ENCODE measurements around the gene COPZ1.

Gene COPZ1

GRCh38 chr12:54377007-54377406 is 52.1 kb downstream of the COPZ1 start:
- no peak for DNase-seq (ENCODE audit: low read depth)

- DNase-seq (ENCODE audit: low read depth): no peak
Observed at GRCh38 chr12:54377797-54378515, 53.0 kb downstream of the COPZ1 start.

GRCh38 chr12:54378796-54379397 is 54.0 kb downstream of the COPZ1 start:
- DNase-seq (ENCODE audit: low read depth): no peak

- peak; percentile 30 for DNase-seq (ENCODE audit: low read depth)
Observed at GRCh38 chr12:54379398-54380201, 54.7 kb downstream of the COPZ1 start.

- DNase-seq (ENCODE audit: low read depth): no peak
Observed at GRCh38 chr12:54381136-54381535, 56.2 kb downstream of the COPZ1 start.

- DNase-seq (ENCODE audit: low read depth): peak; percentile 83
Observed at GRCh38 chr12:54383041-54383609, 58.2 kb downstream of the COPZ1 start.

- no peak for DNase-seq (ENCODE audit: low read depth)
Observed at GRCh38 chr12:54384591-54385041, 59.7 kb downstream of the COPZ1 start, which contains the start of gene ZNF385A. Gene ZNF385A (minus strand): TSS chr12:54384733. CDS start chr12:54384514, 219 bp downstream.

GRCh38 chr12:54385251-54385914 is 60.5 kb downstream of the COPZ1 start:
- DNase-seq (ENCODE audit: low read depth): no peak

GRCh38 chr12:54386403-54387113 is 61.6 kb downstream of the COPZ1 start:
- no peak for DNase-seq (ENCODE audit: low read depth)

GRCh38 chr12:54387114-54387467 is 62.2 kb downstream of the COPZ1 start:
- no peak for DNase-seq (ENCODE audit: low read depth)

GRCh38 chr12:54388237-54389133 is 63.6 kb downstream of the COPZ1 start:
- DNase-seq (ENCODE audit: low read depth): no peak

- no peak for DNase-seq (ENCODE audit: low read depth)
Observed at GRCh38 chr12:54389134-54389508, 64.2 kb downstream of the COPZ1 start.

- DNase-seq (ENCODE audit: low read depth): no peak
Observed at GRCh38 chr12:54389607-54390175, 64.8 kb downstream of the COPZ1 start.

GRCh38 chr12:54390176-54390667 is 65.3 kb downstream of the COPZ1 start:
- no peak for DNase-seq (ENCODE audit: low read depth)

- DNase-seq (ENCODE audit: low read depth): no peak
Observed at GRCh38 chr12:54390668-54391551, 66.0 kb downstream of the COPZ1 start.

- no peak for DNase-seq (ENCODE audit: low read depth)
Observed at GRCh38 chr12:54392485-54393206, 67.7 kb downstream of the COPZ1 start.

GRCh38 chr12:54393207-54393609 is 68.3 kb downstream of the COPZ1 start:
- no peak for DNase-seq (ENCODE audit: low read depth)

- no peak for DNase-seq (ENCODE audit: low read depth)
Observed at GRCh38 chr12:54393743-54394142, 68.8 kb downstream of the COPZ1 start.
